Lower leg skin (tissue), 3 donors: ENCODE data around the gene SEMA6D.

Source experiments
- CTCF ChIP-seq, 3 donors: fragments of 450-650 bp; IDR thresholded peaks; one replicate each; pipeline ENCODE4 v1.5.1; 2016; ENCODE audit warnings: antibody characterized with exemption in 3 of 3, mild to moderate bottlenecking in 3 of 3, moderate library complexity in 2 of 3
- POLR2A ChIP-seq, 2 donors: fragments of 450-650 bp; IDR thresholded peaks; one replicate each; pipeline ENCODE4 v1.6.1; 2016 to 2017; ENCODE audit warnings: antibody characterized with exemption in 2 of 2, mild to moderate bottlenecking in 1 of 2, moderate library complexity in 1 of 2

- TF ChIP-seq POLR2A (IDR thresholded peaks at IDR 0.05) (no peak), CTCF (IDR thresholded peaks at IDR 0.05) (no peak)
These were observed 93.9 kb downstream of the SEMA6D start for GRCh38 chr15:47811172-47811571.
